HK-2 (cell line): Measurements from ENCODE around the gene GABRB3.

ENCODE experiments used
- DNase-seq: peaks from one replicate; pipeline ENCODE4 v3.0.0-alpha.2; 2018; ENCODE audit not compliant: unreplicated experiment

Gene GABRB3

GRCh38 chr15:26555898-26556297, 217.0 kb downstream of the GABRB3 start:
- no peak for DNase-seq

GRCh38 chr15:26551473-26551872, 221.4 kb downstream of the GABRB3 start:
- DNase-seq: no peak

GRCh38 chr15:26550880-26551279, 222.0 kb downstream of the GABRB3 start:
- no peak for DNase-seq

GRCh38 chr15:26537663-26538062, 235.2 kb downstream of the GABRB3 start:
- DNase-seq: no peak

GRCh38 chr15:26531489-26531888, 241.4 kb downstream of the GABRB3 start:
- no peak for DNase-seq

- no peak for DNase-seq
These were observed 247.8 kb downstream of the GABRB3 start for GRCh38 chr15:26525096-26525495.

- no peak for DNase-seq
These were observed 251.1 kb downstream of the GABRB3 start for GRCh38 chr15:26521691-26522198.

- DNase-seq: no peak
These were observed 251.7 kb downstream of the GABRB3 start for GRCh38 chr15:26521130-26521529.

- DNase-seq: no peak
These were observed 254.0 kb downstream of the GABRB3 start for GRCh38 chr15:26518885-26519284.

- DNase-seq: no peak
These were observed 256.5 kb downstream of the GABRB3 start for GRCh38 chr15:26516102-26516980.

GRCh38 chr15:26504009-26504408, 268.9 kb downstream of the GABRB3 start:
- DNase-seq: no peak
